ENCODE measurements around the gene PLCL2.

DNA sequence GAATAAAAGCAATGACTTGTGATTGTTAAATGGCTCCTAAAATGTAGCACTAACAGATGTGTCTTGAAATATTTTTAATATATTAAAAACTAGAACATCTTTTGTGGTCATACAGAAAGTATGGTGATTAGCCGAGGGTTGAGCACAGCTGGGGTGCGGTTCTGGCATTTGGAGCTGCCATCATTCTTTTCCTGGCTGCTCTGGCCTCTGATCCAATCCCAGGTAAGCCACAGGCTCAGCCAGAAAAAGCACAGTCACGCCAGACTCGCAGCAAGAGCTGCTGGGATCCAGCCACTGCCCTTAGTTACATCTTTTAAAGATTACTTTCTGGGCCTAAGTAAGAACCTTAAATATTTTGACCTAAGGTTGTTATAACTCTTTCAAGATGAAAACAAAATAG lies 196.8 kb downstream of the PLCL2 start:
- TF ChIP-seq, protein P1, sequence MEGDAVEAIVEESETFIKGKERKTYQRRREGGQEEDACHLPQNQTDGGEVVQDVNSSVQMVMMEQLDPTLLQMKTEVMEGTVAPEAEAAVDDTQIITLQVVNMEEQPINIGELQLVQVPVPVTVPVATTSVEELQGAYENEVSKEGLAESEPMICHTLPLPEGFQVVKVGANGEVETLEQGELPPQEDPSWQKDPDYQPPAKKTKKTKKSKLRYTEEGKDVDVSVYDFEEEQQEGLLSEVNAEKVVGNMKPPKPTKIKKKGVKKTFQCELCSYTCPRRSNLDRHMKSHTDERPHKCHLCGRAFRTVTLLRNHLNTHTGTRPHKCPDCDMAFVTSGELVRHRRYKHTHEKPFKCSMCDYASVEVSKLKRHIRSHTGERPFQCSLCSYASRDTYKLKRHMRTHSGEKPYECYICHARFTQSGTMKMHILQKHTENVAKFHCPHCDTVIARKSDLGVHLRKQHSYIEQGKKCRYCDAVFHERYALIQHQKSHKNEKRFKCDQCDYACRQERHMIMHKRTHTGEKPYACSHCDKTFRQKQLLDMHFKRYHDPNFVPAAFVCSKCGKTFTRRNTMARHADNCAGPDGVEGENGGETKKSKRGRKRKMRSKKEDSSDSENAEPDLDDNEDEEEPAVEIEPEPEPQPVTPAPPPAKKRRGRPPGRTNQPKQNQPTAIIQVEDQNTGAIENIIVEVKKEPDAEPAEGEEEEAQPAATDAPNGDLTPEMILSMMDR (IDR thresholded peaks at IDR 0.05; ENCODE audit: low read depth, low read length, poor library complexity, severe bottlenecking), result no peak
- no peak for TF ChIP-seq EZH2phosphoT487 (IDR thresholded peaks at IDR 0.05; ENCODE audit: borderline replicate concordance, low read length)
